Putamen (tissue), 1 donor: ENCODE data around the gene EVC2.

Source experiments
- DNase-seq: peaks from one replicate; pipeline ENCODE4 v3.0.0-alpha.2; 2016; ENCODE audit warnings: low spot score

The EVC2 gene

GRCh38 chr4:5666741-5667140 lies 41.6 kb downstream of the EVC2 start:
- DNase-seq: no peak

GRCh38 chr4:5664778-5665177 lies 43.6 kb downstream of the EVC2 start:
- no peak for DNase-seq

- DNase-seq: no peak
Observed at GRCh38 chr4:5662555-5662954, 45.8 kb downstream of the EVC2 start.

- DNase-seq: no peak
Observed at GRCh38 chr4:5661237-5661636, 47.1 kb downstream of the EVC2 start.

GRCh38 chr4:5660185-5660584 lies 48.2 kb downstream of the EVC2 start:
- DNase-seq: no peak

- DNase-seq: peak; percentile 63
Observed at GRCh38 chr4:5658974-5659373, 49.4 kb downstream of the EVC2 start.

- no peak for DNase-seq
Observed at GRCh38 chr4:5656415-5656814, 51.9 kb downstream of the EVC2 start.

GRCh38 chr4:5654791-5655190 lies 53.6 kb downstream of the EVC2 start:
- DNase-seq: peak; percentile 9

GRCh38 chr4:5651089-5651488 lies 57.3 kb downstream of the EVC2 start:
- DNase-seq: no peak

- no peak for DNase-seq
Observed at GRCh38 chr4:5650040-5650439, 58.3 kb downstream of the EVC2 start.

GRCh38 chr4:5647351-5647750 lies 61.0 kb downstream of the EVC2 start:
- DNase-seq: no peak

- no peak for DNase-seq
Observed at GRCh38 chr4:5640096-5640495, 68.3 kb downstream of the EVC2 start.

GRCh38 chr4:5639556-5639955 lies 68.8 kb downstream of the EVC2 start:
- no peak for DNase-seq

- DNase-seq: no peak
Observed at GRCh38 chr4:5638976-5639375, 69.4 kb downstream of the EVC2 start.

GRCh38 chr4:5638316-5638715 lies 70.0 kb downstream of the EVC2 start:
- DNase-seq: no peak

GRCh38 chr4:5636766-5637670 lies 71.3 kb downstream of the EVC2 start:
- DNase-seq: no peak

GRCh38 chr4:5635826-5636195 lies 72.5 kb downstream of the EVC2 start:
- DNase-seq: no peak

- DNase-seq: no peak
Observed at GRCh38 chr4:5632571-5632970, 75.8 kb downstream of the EVC2 start.

GRCh38 chr4:5632066-5632440 lies 76.3 kb downstream of the EVC2 start:
- DNase-seq: no peak

GRCh38 chr4:5631352-5632065 lies 76.8 kb downstream of the EVC2 start:
- no peak for DNase-seq

GRCh38 chr4:5630762-5631161 lies 77.6 kb downstream of the EVC2 start:
- DNase-seq: no peak

GRCh38 chr4:5629542-5629941 lies 78.8 kb downstream of the EVC2 start:
- DNase-seq: no peak

- DNase-seq: no peak
Observed at GRCh38 chr4:5626913-5627312, 81.4 kb downstream of the EVC2 start.

GRCh38 chr4:5622596-5622995 lies 85.8 kb downstream of the EVC2 start:
- DNase-seq: no peak
